Measurements from ENCODE around the gene SMAD2.

Gene SMAD2

GRCh38 chr18:47908592-47908991 is 21.9 kb downstream of the SMAD2 start:
- Histone ChIP-seq H3K4me3 (ENCODE audit: low read depth, low read length, poor library complexity, severe bottlenecking) (no peak overlapping the region), H3K79me2 (ENCODE audit: insufficient read depth, low read length) (peaks cover 95% of the 10 kb centered on the region), H3K4me1 (ENCODE audit: insufficient read depth, low read length, severe bottlenecking) (no peaks in the 10 kb centered on the region), H3K4me2 (ENCODE audit: low read length) (no peak overlapping the region), H4K20me1 (ENCODE audit: insufficient read depth, low read length) (no peaks in the 10 kb centered on the region), H3K36me3 (ENCODE audit: insufficient read depth, low read length) (peaks cover 53% of the 10 kb centered on the region), H3K9me2 (ENCODE audit: low read depth, low read length) (no peaks in the 10 kb centered on the region), H3K27me3 (ENCODE audit: insufficient read depth, low read length) (no peaks in the 10 kb centered on the region), H2AFZ (ENCODE audit: low read length) (no peak overlapping the region), H3K9me3 (ENCODE audit: low read length) (peaks cover 18% of the 10 kb centered on the region), H3K9ac (ENCODE audit: low read length) (no peak overlapping the region), H3K27ac (ENCODE audit: low read depth, low read length, poor library complexity, severe bottlenecking) (no peak overlapping the region), H3F3A (ENCODE audit: insufficient read depth, low read length) (no peaks in the 10 kb centered on the region)
- TF ChIP-seq CTCF (IDR thresholded peaks at IDR 0.05; ENCODE audit: low read length) (no peak), EZH2 (IDR thresholded peaks at IDR 0.05; ENCODE audit: borderline replicate concordance, low read length) (no peak)

GRCh38 chr18:47906408-47906807 is 24.1 kb downstream of the SMAD2 start:
- Histone ChIP-seq H3K4me2 (ENCODE audit: low read length) (no peak overlapping the region), H3K27me3 (ENCODE audit: insufficient read depth, low read length) (no peaks in the 10 kb centered on the region), H3K4me3 (ENCODE audit: low read depth, low read length, poor library complexity, severe bottlenecking) (no peak overlapping the region), H3K4me1 (ENCODE audit: insufficient read depth, low read length, severe bottlenecking) (peaks cover 14% of the 10 kb centered on the region), H3F3A (ENCODE audit: insufficient read depth, low read length) (no peaks in the 10 kb centered on the region), H3K9ac (ENCODE audit: low read length) (no peak overlapping the region), H3K79me2 (ENCODE audit: insufficient read depth, low read length) (peaks cover 96% of the 10 kb centered on the region), H3K9me2 (ENCODE audit: low read depth, low read length) (no peaks in the 10 kb centered on the region), H3K36me3 (ENCODE audit: insufficient read depth, low read length) (peaks cover 52% of the 10 kb centered on the region), H2AFZ (ENCODE audit: low read length) (no peak overlapping the region), H3K27ac (ENCODE audit: low read depth, low read length, poor library complexity, severe bottlenecking) (no peak overlapping the region), H3K9me3 (ENCODE audit: low read length) (peaks cover 21% of the 10 kb centered on the region), H4K20me1 (ENCODE audit: insufficient read depth, low read length) (no peaks in the 10 kb centered on the region)
- TF ChIP-seq CTCF (IDR thresholded peaks at IDR 0.05; ENCODE audit: low read length) (no peak), EZH2 (IDR thresholded peaks at IDR 0.05; ENCODE audit: borderline replicate concordance, low read length) (no peak)

- no peak for TF ChIP-seq CTCF (IDR thresholded peaks at IDR 0.05; ENCODE audit: low read length)
- TF ChIP-seq EZH2 (IDR thresholded peaks at IDR 0.05; ENCODE audit: borderline replicate concordance, low read length) = no peak
- H3K27me3 ChIP-seq (ENCODE audit: insufficient read depth, low read length) = no peaks in the 10 kb centered on the region
- H3K4me1 ChIP-seq (ENCODE audit: insufficient read depth, low read length, severe bottlenecking) = peaks cover 20% of the 10 kb centered on the region
- no peak overlapping the region for H3K9ac ChIP-seq (ENCODE audit: low read length)
- H3K9me2 ChIP-seq (ENCODE audit: low read depth, low read length) = no peaks in the 10 kb centered on the region
- H2AFZ ChIP-seq (ENCODE audit: low read length) = no peak overlapping the region
- H4K20me1 ChIP-seq (ENCODE audit: insufficient read depth, low read length) = no peaks in the 10 kb centered on the region
- H3K36me3 ChIP-seq (ENCODE audit: insufficient read depth, low read length) = peaks cover 43% of the 10 kb centered on the region
- no peak overlapping the region for H3K4me3 ChIP-seq (ENCODE audit: low read depth, low read length, poor library complexity, severe bottlenecking)
- H3K79me2 ChIP-seq (ENCODE audit: insufficient read depth, low read length) = peaks cover 98% of the 10 kb centered on the region
- no peaks in the 10 kb centered on the region for H3F3A ChIP-seq (ENCODE audit: insufficient read depth, low read length)
- peaks cover 32% of the 10 kb centered on the region for H3K9me3 ChIP-seq (ENCODE audit: low read length)
- no peak overlapping the region for H3K4me2 ChIP-seq (ENCODE audit: low read length)
- no peak overlapping the region for H3K27ac ChIP-seq (ENCODE audit: low read depth, low read length, poor library complexity, severe bottlenecking)
These were observed 26.6 kb downstream of the SMAD2 start for GRCh38 chr18:47903809-47904208.
